ENCODE measurements around the gene ATP8A2. TPM values are rescaled to one million over a fixed set of nuclear protein-coding genes. Genes with fewer than 3 reads are reported as not detected.
"Not testable (repeated sequence)": the region's sequence is repeated elsewhere in the genome, so short reads cannot be mapped to it uniquely, and the experiment has no call there.

Gene ATP8A2
- total RNA-seq, 1 donor from 2014 or later: 1.9 TPM

DNA sequence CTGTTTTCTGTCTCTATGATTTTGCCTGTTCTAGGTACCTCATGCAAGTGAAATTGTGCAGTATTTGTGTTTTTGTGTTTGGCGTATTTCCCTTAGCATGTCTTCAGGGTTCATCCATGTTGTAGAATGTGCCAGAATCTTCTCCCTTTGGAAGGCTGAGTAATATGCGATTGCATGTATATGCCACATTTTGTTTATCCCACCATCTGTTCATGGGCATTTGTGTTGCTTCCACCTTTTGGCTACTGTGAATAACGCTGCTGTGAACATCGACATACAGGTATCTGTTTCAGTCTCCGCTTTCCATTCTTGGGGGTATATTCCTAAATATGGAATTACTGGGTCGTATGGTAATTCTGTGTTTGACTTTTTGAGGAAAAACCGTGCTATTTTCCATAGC, 190.0 kb downstream of the ATP8A2 start:
- H3K27ac ChIP-seq: no peak overlapping the region
- no peaks in the 10 kb centered on the region for H3K27me3 ChIP-seq
- no peak for TF ChIP-seq CTCF (IDR thresholded peaks at IDR 0.05)
- H3K4me3 ChIP-seq: no peak overlapping the region
- H3K9me3 ChIP-seq: no peaks in the 10 kb centered on the region
- no peaks in the 10 kb centered on the region for H3K36me3 ChIP-seq
- no peaks in the 10 kb centered on the region for H3K4me1 ChIP-seq
- DNase-seq (no peak), ATAC-seq (no peak)
- intact Hi-C loops (cut with DNase I): loop anchor here (10.0 kb wide), 1 partner anchor 523 kb away; no protein-coding TSS in a partner anchor

DNA sequence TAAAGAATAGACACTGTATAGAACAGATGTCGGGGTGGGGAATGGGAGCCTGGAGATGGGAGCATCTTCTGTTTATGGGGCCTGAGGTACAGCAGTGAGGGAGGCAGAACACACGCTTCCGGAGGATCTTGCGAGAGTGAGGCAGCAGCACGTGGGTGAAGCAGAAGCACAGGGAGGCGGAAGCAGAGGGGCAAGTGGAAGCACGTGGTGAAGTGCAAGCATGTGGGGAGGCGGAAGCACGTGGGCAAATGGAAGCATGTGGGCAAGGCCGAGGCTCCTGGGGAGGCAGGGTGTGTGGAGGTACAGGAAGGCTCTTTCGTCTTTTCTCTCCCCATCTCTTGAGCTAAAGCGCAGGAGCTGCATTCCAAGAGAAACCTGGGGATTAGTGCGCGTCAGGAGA, 198.4 kb downstream of the ATP8A2 start:
- TF ChIP-seq CTCF (IDR thresholded peaks at IDR 0.05): no peak
- no peak for ATAC-seq
- intact Hi-C loops (cut with DNase I): loop anchor here (10.0 kb wide), 1 partner anchor 485 kb away; the partner anchor contains the start of gene SHISA2
- DNase-seq: no peak
- no peaks in the 10 kb centered on the region for H3K4me1 ChIP-seq
- H3K36me3 ChIP-seq: no peaks in the 10 kb centered on the region
- H3K9me3 ChIP-seq: no peaks in the 10 kb centered on the region
- peaks cover 16% of the 10 kb centered on the region for H3K27me3 ChIP-seq
- no peak overlapping the region for H3K27ac ChIP-seq
- no peak overlapping the region for H3K4me3 ChIP-seq

- Histone ChIP-seq H3K4me3 (no peak overlapping the region), H3K9me3 (no peaks in the 10 kb centered on the region), H3K27ac (no peak overlapping the region), H3K27me3 (peaks cover 16% of the 10 kb centered on the region), H3K36me3 (no peaks in the 10 kb centered on the region), H3K4me1 (no peaks in the 10 kb centered on the region)
- ATAC-seq (no peak), DNase-seq (no peak)
- no peak for TF ChIP-seq CTCF (IDR thresholded peaks at IDR 0.05)
- intact Hi-C loops (cut with DNase I): loop anchor here (10.0 kb wide), 1 partner anchor 484 kb away; the partner anchor contains the start of gene SHISA2
Observed at GRCh38 chr13:25571237-25571636, 199.5 kb downstream of the ATP8A2 start.

GRCh38 chr13:25572171-25572570, 200.4 kb downstream of the ATP8A2 start:
- not testable (repeated sequence) for H3K9me3 ChIP-seq, ATAC-seq, H3K4me3 ChIP-seq, H3K4me1 ChIP-seq, H3K36me3 ChIP-seq, DNase-seq, H3K27ac ChIP-seq
- H3K27me3 ChIP-seq: peaks cover 16% of the 10 kb centered on the region
- intact Hi-C loops (cut with DNase I): loop anchor here (10.0 kb wide), 1 partner anchor 483 kb away; the partner anchor contains the start of gene SHISA2

GRCh38 chr13:25574437-25575411, 202.9 kb downstream of the ATP8A2 start:
- Histone ChIP-seq H3K4me1 (no peaks in the 10 kb centered on the region), H3K27me3 (peaks cover 8% of the 10 kb centered on the region), H3K36me3 (no peaks in the 10 kb centered on the region), H3K27ac (no peak overlapping the region), H3K4me3 (no peak overlapping the region), H3K9me3 (no peaks in the 10 kb centered on the region)
- ATAC-seq (peak; percentile 93), DNase-seq (no peak)
- intact Hi-C loops (cut with DNase I): loop anchor here (10.0 kb wide), 1 partner anchor 480 kb away; the partner anchor contains the start of gene SHISA2
- TF ChIP-seq CTCF (IDR thresholded peaks at IDR 0.05): peak; percentile 82

GRCh38 chr13:25575562-25575961, 203.8 kb downstream of the ATP8A2 start:
- no peak for TF ChIP-seq CTCF (IDR thresholded peaks at IDR 0.05)
- intact Hi-C loops (cut with DNase I): loop anchor here (10.0 kb wide), 1 partner anchor 479 kb away; the partner anchor contains the start of gene SHISA2

More at GRCh38 chr13:25575562-25575961, 203.8 kb downstream of the ATP8A2 start:
- peaks cover 2% of the 10 kb centered on the region for H3K27me3 ChIP-seq
- no peaks in the 10 kb centered on the region for H3K36me3 ChIP-seq
- H3K4me1 ChIP-seq: no peaks in the 10 kb centered on the region
- ATAC-seq: no peak
- no peak overlapping the region for H3K4me3 ChIP-seq
- no peak for DNase-seq
- no peaks in the 10 kb centered on the region for H3K9me3 ChIP-seq
- no peak overlapping the region for H3K27ac ChIP-seq

All from upper lobe of right lung (tissue), 1 donor.